HG02885 (cell line): ENCODE data around the gene ATG16L2.
"Not testable (repeated sequence)": the region's sequence is repeated elsewhere in the genome, so short reads cannot be mapped to it uniquely, and the experiment has no call there.

Source experiments
- ATAC-seq: cut with Tn5 transposase; IDR thresholded peaks from one replicate; pipeline ENCODE4 v1.9.1; 2021; ENCODE audit warnings: mild to moderate bottlenecking; ENCODE audit not compliant: unreplicated experiment, poor library complexity

Gene ATG16L2

GRCh38 chr11:72823105-72823804, 9.0 kb downstream of the ATG16L2 start:
- ATAC-seq, result no peak

DNA sequence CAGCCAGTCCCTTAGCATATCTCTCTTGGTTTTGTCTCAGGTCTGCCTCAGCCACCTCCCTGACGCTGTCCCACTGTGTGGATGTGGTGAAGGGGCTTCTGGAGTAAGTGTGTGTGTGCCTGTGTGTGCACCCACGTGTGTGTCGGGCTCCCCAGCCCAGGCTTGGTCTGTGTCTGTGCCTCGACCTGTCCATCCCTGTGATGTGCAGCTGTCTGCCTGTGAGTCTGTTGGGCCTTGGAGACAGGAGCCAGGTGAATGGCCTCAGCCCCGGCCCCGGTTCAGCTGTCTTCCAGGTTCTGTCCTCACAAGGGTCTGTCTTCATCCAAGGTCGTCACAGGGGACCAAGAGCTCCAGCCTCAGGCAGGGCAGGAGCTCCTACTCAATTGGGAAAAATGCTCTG, 9.8 kb downstream of the ATG16L2 start:
- ATAC-seq, result no peak

GRCh38 chr11:72824811-72825505, 10.7 kb downstream of the ATG16L2 start:
- no peak for ATAC-seq

DNA sequence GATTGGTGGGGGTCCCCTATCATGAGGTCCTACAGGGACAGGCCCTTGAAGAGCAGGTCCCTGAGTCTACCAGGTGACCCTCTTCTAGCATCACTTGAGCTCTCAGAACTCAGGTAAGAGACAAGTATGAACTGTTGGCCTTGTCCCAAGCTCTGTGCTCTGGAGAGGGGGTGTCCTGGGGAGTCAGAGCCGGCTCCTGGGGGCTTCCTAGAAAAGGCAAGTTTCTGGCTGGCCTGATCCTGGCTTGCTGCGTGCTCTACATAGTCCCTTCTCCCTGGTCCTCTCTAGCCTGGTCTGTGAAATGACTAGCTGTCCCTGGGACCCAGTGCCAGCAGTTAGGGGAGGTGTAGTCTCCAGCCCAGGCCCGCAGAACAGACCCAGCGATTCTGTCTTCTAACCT, 11.4 kb downstream of the ATG16L2 start:
- no peak for ATAC-seq

- no peak for ATAC-seq
Observed at GRCh38 chr11:72826191-72826941, 12.2 kb downstream of the ATG16L2 start.

DNA sequence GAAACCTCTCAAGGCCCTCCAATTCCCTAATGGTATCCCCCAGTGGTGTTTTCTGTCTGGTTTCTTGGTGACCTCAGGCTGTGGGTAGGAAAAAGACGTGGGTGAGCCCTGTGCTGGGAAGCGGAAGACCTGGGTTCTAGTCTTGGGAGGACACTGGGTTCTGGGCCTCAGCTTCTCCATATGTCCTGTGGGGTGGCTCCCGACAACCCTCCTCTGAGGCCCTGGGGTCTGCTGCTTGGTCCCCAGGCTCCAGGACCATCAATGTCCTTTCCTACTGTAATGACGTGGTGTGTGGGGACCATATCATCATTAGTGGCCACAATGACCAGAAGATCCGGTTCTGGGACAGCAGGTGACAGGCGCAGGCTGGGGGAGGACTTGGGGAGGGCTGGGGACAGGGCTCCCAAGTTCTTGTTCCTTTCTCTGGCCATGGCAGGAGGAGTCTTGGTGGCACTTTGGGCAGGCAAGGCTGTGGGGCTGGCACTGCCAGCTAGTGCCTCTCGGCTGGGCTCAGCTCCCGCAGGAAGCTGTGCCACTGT, 12.8 kb downstream of the ATG16L2 start:
- ATAC-seq, result no peak

- ATAC-seq, result not testable (repeated sequence)
Observed at GRCh38 chr11:72827656-72828055, 13.4 kb downstream of the ATG16L2 start.

DNA sequence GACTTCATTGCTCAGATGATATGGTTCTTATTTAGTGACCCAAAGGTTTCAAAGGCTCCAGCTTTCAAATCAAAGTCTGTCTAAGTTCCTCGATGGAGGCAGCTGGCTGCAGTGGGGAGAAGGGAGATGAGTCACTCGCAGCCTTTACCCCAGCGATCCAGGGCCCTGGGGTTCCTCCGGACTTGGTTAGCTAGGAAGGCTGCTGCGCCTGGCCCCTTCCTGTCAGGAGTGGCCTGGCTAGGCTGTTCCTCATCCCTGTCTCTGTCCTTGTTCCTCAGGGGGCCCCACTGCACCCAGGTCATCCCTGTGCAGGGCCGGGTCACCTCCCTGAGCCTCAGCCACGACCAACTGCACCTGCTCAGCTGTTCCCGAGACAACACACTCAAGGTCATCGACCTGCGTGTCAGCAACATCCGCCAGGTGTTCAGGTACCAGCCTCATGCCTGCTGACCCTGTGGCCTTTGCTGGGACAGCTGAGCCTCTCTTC, 13.9 kb downstream of the ATG16L2 start:
- ATAC-seq, result no peak

- ATAC-seq, result no peak
Observed at GRCh38 chr11:72828692-72829101, 14.5 kb downstream of the ATG16L2 start.

- no peak for ATAC-seq
Observed at GRCh38 chr11:72829178-72829577, 15.0 kb downstream of the ATG16L2 start.

DNA sequence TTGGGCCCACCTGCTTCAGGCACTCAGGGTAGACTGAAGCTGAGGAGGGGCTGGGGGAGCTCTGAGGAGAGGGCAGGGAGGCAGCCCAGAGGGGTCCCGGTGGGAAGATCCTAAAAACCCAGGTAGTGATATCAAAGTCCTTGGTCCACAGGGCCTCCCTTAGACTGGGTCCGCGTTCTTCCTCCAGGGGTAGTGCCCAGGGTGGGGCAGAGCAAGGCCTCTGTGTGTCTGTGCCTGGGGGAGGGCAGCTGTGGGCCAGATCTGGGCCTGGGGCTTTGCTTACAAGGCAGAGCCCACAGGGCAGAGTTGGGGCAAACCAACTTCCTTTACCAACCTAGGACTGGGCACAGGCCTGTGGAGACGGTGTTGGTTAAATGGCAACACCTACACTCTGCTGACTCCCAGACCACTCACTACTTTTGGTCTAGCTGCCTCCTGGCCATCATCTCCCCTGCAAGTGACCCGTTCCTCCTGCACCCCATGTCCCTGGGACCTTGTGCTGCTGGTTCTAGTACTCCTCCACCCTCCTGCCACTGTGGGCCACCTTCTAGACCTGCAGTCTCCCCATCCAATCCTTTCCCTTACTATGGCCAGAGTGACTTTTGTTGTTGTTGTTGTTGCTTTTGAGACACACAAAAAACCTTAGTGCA, 15.8 kb downstream of the ATG16L2 start:
- ATAC-seq, result no peak

GRCh38 chr11:72831521-72832300, 17.5 kb downstream of the ATG16L2 start:
- ATAC-seq, result no peak

- ATAC-seq, result no peak
Observed at GRCh38 chr11:72832301-72833082, 18.3 kb downstream of the ATG16L2 start.

DNA sequence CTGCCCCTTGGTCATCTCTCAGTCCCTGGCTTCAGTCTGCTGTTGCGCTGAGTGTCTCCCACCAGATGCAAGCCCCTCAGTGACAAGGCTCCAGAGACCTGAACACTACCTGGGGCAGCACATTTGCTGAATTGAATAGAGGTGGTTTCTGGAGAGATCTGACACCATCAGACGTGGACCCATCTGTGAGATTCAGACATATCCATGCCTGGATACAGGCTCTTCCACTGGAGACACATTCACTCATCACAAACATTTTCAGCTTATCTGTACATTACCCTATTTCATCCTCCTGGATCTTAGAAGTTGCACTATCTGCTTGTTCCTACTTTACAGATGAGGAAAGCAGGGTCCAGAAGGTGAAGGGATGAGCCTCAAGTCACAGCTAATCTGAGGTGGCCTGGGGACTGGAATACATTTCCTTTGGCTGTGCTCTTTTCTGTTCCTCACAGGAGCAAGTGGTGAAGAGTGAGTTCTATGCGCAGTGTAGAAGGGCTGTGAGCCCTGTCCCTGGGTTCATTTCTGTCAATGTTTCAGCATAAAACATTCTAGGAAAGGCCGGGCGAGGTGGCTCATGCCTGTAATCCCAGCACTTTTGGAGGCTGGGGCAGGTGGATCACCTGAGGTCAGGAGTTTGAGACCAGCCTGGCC, 19.0 kb downstream of the ATG16L2 start:
- no peak for ATAC-seq

DNA sequence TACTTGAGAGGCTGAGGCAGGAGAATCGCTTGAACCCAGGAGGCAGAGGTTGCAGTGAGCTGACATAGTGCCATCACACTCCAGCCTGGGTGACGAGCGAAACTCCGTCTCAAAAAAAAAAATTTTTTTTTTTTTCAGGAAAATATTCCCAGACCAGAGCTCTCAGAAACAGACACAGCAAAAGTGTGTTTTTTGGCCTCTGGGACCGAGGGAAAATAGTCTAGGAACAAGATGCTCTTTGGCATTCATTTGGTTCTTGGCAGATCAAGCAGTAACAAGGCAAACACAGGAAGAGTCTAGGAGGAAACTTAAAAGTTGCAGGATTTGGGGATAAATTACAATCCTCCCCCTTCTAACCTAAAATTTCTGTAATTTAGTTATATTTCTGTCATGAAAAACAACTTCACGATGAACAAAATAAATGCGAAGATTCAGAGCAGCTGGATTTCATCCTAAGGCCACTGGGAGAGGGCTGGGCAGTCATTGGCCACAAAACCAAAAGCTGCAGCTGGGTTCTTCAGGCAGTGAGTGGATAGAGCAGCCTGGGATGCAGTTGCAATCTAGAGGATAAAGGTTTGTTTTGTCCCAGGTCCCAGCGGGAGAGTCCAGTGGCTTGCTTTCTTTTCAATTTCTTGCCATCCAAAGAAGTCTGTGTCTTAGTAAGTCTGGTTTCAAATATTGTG, 19.7 kb downstream of the ATG16L2 start:
- no peak for ATAC-seq

DNA sequence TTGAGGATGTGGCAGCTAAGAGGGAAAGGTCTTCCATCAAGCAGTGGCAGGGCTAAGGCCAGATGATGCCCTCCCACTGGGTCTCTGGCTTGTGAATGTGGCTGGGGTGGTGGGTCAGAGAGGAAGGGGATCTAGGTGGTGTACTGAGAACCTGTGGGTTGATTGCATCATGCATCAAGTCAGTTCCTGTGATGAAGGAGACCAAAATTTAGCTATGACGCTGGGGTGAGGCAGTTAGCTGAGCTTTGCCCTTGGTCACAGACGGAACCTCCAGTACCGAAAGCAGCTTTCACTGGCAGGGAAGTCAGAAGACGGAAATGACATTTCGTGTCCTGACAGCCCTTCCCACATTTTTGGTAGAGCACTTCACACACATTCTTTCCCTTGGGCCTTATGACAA, 20.7 kb downstream of the ATG16L2 start:
- ATAC-seq, result no peak

GRCh38 chr11:72836111-72836510, 21.9 kb downstream of the ATG16L2 start:
- ATAC-seq, result no peak
